Progenitor cell of endocrine pancreas (in vitro differentiated cells): ENCODE measurements around the gene CLEC16A. TPM values are rescaled to one million over a fixed set of nuclear protein-coding genes. Genes with fewer than 3 reads are reported as not detected.

Experiments used
- DNase-seq: peaks from one replicate; pipeline ENCODE4 v3.0.0; 2021; ENCODE audit warnings: low spot score; ENCODE audit not compliant: unreplicated experiment
- H3K27ac Mint-ChIP-seq: 2 replicates; pipeline ENCODE4 v1.8.0; 2021; ENCODE audit warnings: mild to moderate bottlenecking, moderate library complexity, mixed read lengths
- H3K27me3 Mint-ChIP-seq: 2 replicates; pipeline ENCODE4 v1.8.0; 2021; ENCODE audit warnings: mixed read lengths
- H3K36me3 Mint-ChIP-seq: 2 replicates; pipeline ENCODE4 v1.8.0; 2022; ENCODE audit warnings: mixed read lengths; ENCODE audit not compliant: insufficient read depth
- H3K4me1 Mint-ChIP-seq: 2 replicates; pipeline ENCODE4 v1.8.0; 2021; ENCODE audit warnings: low read depth, mixed read lengths
- H3K4me3 Mint-ChIP-seq: 2 replicates; pipeline ENCODE4 v1.8.0; 2021; ENCODE audit warnings: low read depth, mild to moderate bottlenecking, moderate library complexity, mixed read lengths
- H3K9me3 Mint-ChIP-seq: 2 replicates; pipeline ENCODE4 v1.8.0; 2021; ENCODE audit warnings: low read depth, mixed read lengths
- CTCF ChIP-seq: fragments of 200-600 bp; sonication (generic); IDR thresholded peaks from one replicate; pipeline ENCODE4 v1.5.0; 2021; ENCODE audit warnings: antibody characterized with exemption, mild to moderate bottlenecking; ENCODE audit not compliant: unreplicated experiment
- total RNA-seq: library from RNA; stranded (reverse); gene quantifications from 2 replicates; pipeline ENCODE4 v1.2.1, GENCODE V29; 2021

CLEC16A gene
- total RNA-seq, 1 donor from 2014 or later, result 34.3 TPM

GRCh38 chr16:11056993-11057649 lies 112.8 kb downstream of the CLEC16A start:
- no peak for TF ChIP-seq CTCF
- Mint-ChIP-seq H3K27ac (no peak overlapping the region), H3K9me3 (no peaks in the 10 kb centered on the region), H3K36me3 (peaks cover 13% of the 10 kb centered on the region), H3K4me3 (no peak overlapping the region), H3K27me3 (no peaks in the 10 kb centered on the region), H3K4me1 (peaks cover 1% of the 10 kb centered on the region)
- no peak for DNase-seq

- TF ChIP-seq CTCF, result no peak
- Mint-ChIP-seq H3K27me3 (no peaks in the 10 kb centered on the region), H3K9me3 (no peaks in the 10 kb centered on the region), H3K4me3 (no peak overlapping the region), H3K27ac (no peak overlapping the region), H3K4me1 (peaks cover 5% of the 10 kb centered on the region), H3K36me3 (peaks cover 10% of the 10 kb centered on the region)
- DNase-seq, result no peak
These were observed 113.5 kb downstream of the CLEC16A start for GRCh38 chr16:11057711-11058345.

- no peak for TF ChIP-seq CTCF
- no peak for DNase-seq
- peaks cover 15% of the 10 kb centered on the region for H3K4me1 Mint-ChIP-seq
- no peak overlapping the region for H3K27ac Mint-ChIP-seq
- H3K36me3 Mint-ChIP-seq, result peaks cover 7% of the 10 kb centered on the region
- no peaks in the 10 kb centered on the region for H3K27me3 Mint-ChIP-seq
- no peaks in the 10 kb centered on the region for H3K9me3 Mint-ChIP-seq
- H3K4me3 Mint-ChIP-seq, result no peak overlapping the region
These were observed 114.5 kb downstream of the CLEC16A start for GRCh38 chr16:11058832-11059231.

GRCh38 chr16:11059588-11059987 lies 115.2 kb downstream of the CLEC16A start:
- DNase-seq, result no peak
- Mint-ChIP-seq H3K4me3 (no peak overlapping the region), H3K27ac (no peak overlapping the region), H3K9me3 (no peaks in the 10 kb centered on the region), H3K36me3 (peaks cover 7% of the 10 kb centered on the region), H3K27me3 (no peaks in the 10 kb centered on the region), H3K4me1 (peaks cover 16% of the 10 kb centered on the region)
- TF ChIP-seq CTCF, result no peak

- Mint-ChIP-seq H3K4me1 (peaks cover 16% of the 10 kb centered on the region), H3K27ac (no peak overlapping the region), H3K36me3 (peaks cover 5% of the 10 kb centered on the region), H3K4me3 (no peak overlapping the region), H3K9me3 (no peaks in the 10 kb centered on the region), H3K27me3 (no peaks in the 10 kb centered on the region)
- TF ChIP-seq CTCF, result no peak
- DNase-seq, result no peak
These were observed 116.0 kb downstream of the CLEC16A start for GRCh38 chr16:11060364-11060763.
